ENCODE data around the gene SOX30. TPM values are rescaled to one million over a fixed set of nuclear protein-coding genes. Genes with fewer than 3 reads are reported as not detected.

SOX30 gene
- total RNA-seq, 1 donor from 2014 or later, result 0.17 TPM

GRCh38 chr5:157598350-157598936 lies 53.8 kb downstream of the SOX30 start:
- Mint-ChIP-seq H3K27ac (no peak overlapping the region), H3K4me1 (peaks cover 11% of the 10 kb centered on the region), H3K9me3 (no peaks in the 10 kb centered on the region), H3K27me3 (ENCODE audit: insufficient read depth, low read depth) (peaks cover 5% of the 10 kb centered on the region), H3K4me3 (no peak overlapping the region), H3K36me3 (no peaks in the 10 kb centered on the region)
- Histone ChIP-seq H3K4me3 (no peak overlapping the region), H3K79me2 (ENCODE audit: low read depth) (no peaks in the 10 kb centered on the region), H4K20me1 (ENCODE audit: low read depth) (no peaks in the 10 kb centered on the region), H2AFZ (replicated peaks) (no peak overlapping the region), H3K36me3 (no peaks in the 10 kb centered on the region), H3K4me2 (no peak overlapping the region), H3K27ac (no peak overlapping the region), H3F3A (ENCODE audit: low read depth) (no peaks in the 10 kb centered on the region), H3K4me1 (peaks cover 8% of the 10 kb centered on the region), H3K9me3 (ENCODE audit: low read depth) (no peaks in the 10 kb centered on the region), H3K27me3 (no peaks in the 10 kb centered on the region), H3K9ac (no peak overlapping the region)
- DNase-seq (ENCODE audit: low spot score), result no peak
- TF ChIP-seq CTCF (IDR thresholded peaks at IDR 0.05) (no peak), EZH2phosphoT487 (IDR thresholded peaks at IDR 0.05) (no peak), EZH2 (IDR thresholded peaks at IDR 0.05) (no peak)

- no peaks in the 10 kb centered on the region for H3K79me2 ChIP-seq (ENCODE audit: low read depth)
- H2AFZ ChIP-seq (replicated peaks), result no peak overlapping the region
- H3K36me3 Mint-ChIP-seq, result no peaks in the 10 kb centered on the region
- H3K4me3 ChIP-seq, result no peak overlapping the region
- no peaks in the 10 kb centered on the region for H3F3A ChIP-seq (ENCODE audit: low read depth)
- H3K4me1 Mint-ChIP-seq, result peaks cover 18% of the 10 kb centered on the region
- no peak overlapping the region for H3K9ac ChIP-seq
- no peaks in the 10 kb centered on the region for H3K9me3 Mint-ChIP-seq
- no peak for TF ChIP-seq CTCF (IDR thresholded peaks at IDR 0.05)
- no peak for TF ChIP-seq EZH2phosphoT487 (IDR thresholded peaks at IDR 0.05)
- no peak for TF ChIP-seq EZH2 (IDR thresholded peaks at IDR 0.05)
- no peaks in the 10 kb centered on the region for H4K20me1 ChIP-seq (ENCODE audit: low read depth)
- no peaks in the 10 kb centered on the region for H3K36me3 ChIP-seq
- DNase-seq (ENCODE audit: low spot score), result no peak
- peaks cover 8% of the 10 kb centered on the region for H3K4me1 ChIP-seq
- H3K27ac ChIP-seq, result no peak overlapping the region
- H3K27me3 Mint-ChIP-seq (ENCODE audit: insufficient read depth, low read depth), result peaks cover 3% of the 10 kb centered on the region
- H3K9me3 ChIP-seq (ENCODE audit: low read depth), result no peaks in the 10 kb centered on the region
- no peak overlapping the region for H3K4me3 Mint-ChIP-seq
- H3K27me3 ChIP-seq, result no peaks in the 10 kb centered on the region
- no peak overlapping the region for H3K27ac Mint-ChIP-seq
- no peak overlapping the region for H3K4me2 ChIP-seq
Observed at GRCh38 chr5:157597277-157597676, 55.0 kb downstream of the SOX30 start.

GRCh38 chr5:157596487-157596886 lies 55.8 kb downstream of the SOX30 start:
- peaks cover 18% of the 10 kb centered on the region for H3K4me1 Mint-ChIP-seq
- H3K9me3 Mint-ChIP-seq, result peaks cover 6% of the 10 kb centered on the region
- H3F3A ChIP-seq (ENCODE audit: low read depth), result no peaks in the 10 kb centered on the region

More at GRCh38 chr5:157596487-157596886, 55.8 kb downstream of the SOX30 start:
- Histone ChIP-seq H3K9me3 (ENCODE audit: low read depth) (no peaks in the 10 kb centered on the region), H3K27me3 (no peaks in the 10 kb centered on the region), H2AFZ (replicated peaks) (no peak overlapping the region), H3K4me1 (peaks cover 8% of the 10 kb centered on the region), H3K4me3 (no peak overlapping the region), H3K9ac (no peak overlapping the region), H3K79me2 (ENCODE audit: low read depth) (no peaks in the 10 kb centered on the region), H3K36me3 (no peaks in the 10 kb centered on the region), H4K20me1 (ENCODE audit: low read depth) (no peaks in the 10 kb centered on the region), H3K27ac (no peak overlapping the region), H3K4me2 (no peak overlapping the region)
- no peak overlapping the region for H3K4me3 Mint-ChIP-seq
- peaks cover 3% of the 10 kb centered on the region for H3K27me3 Mint-ChIP-seq (ENCODE audit: insufficient read depth, low read depth)
- no peak for DNase-seq (ENCODE audit: low spot score)
- no peak for TF ChIP-seq EZH2 (IDR thresholded peaks at IDR 0.05)
- TF ChIP-seq EZH2phosphoT487 (IDR thresholded peaks at IDR 0.05), result no peak
- no peak for TF ChIP-seq CTCF (IDR thresholded peaks at IDR 0.05)
- H3K36me3 Mint-ChIP-seq, result no peaks in the 10 kb centered on the region
- no peak overlapping the region for H3K27ac Mint-ChIP-seq
